Testis (tissue), 3 donors: ENCODE data around the gene PCED1A. TPM values are rescaled to one million over a fixed set of nuclear protein-coding genes. Genes with fewer than 3 reads are reported as not detected.

Experiments used
- DNase-seq: peaks from one replicate; pipeline ENCODE4 v3.0.0-alpha.2; 2019
- H3K27ac ChIP-seq, 2 donors: fragments of 200-600 bp; sonication (generic); one replicate each; pipeline ENCODE4 v1.5.1; 2019
- H3K27me3 ChIP-seq: fragments of 200-600 bp; sonication (generic); one replicate; pipeline ENCODE4 v1.5.1; 2019
- H3K36me3 ChIP-seq: fragments of 200-600 bp; sonication (generic); one replicate; pipeline ENCODE4 v1.5.1; 2017; ENCODE audit warnings: low read depth; ENCODE audit errors: missing control alignments
- H3K4me1 ChIP-seq: fragments of 200-600 bp; sonication (generic); one replicate; pipeline ENCODE4 v1.5.1; 2019
- H3K4me3 ChIP-seq, 2 donors: fragments of 200-600 bp; sonication (generic); one replicate each; pipeline ENCODE4 v1.5.1; 2017 to 2019
- H3K9me3 ChIP-seq: fragments of 200-600 bp; sonication (generic); one replicate; pipeline ENCODE4 v1.5.1; 2017
- CTCF ChIP-seq, 3 experiments: fragments of 450-650 bp in 2 of 3; fragments of 200-600 bp in 1 of 3; sonication (generic) in 1 of 3; IDR thresholded peaks; one replicate each; pipeline ENCODE4 v1.5.1; 2016 to 2019; ENCODE audit warnings: antibody characterized with exemption in 3 of 3, mild to moderate bottlenecking in 2 of 3, moderate library complexity in 1 of 3
- POLR2A ChIP-seq: fragments of 450-650 bp; IDR thresholded peaks from one replicate; pipeline ENCODE4 v1.6.1; 2017; ENCODE audit warnings: antibody characterized with exemption, mild to moderate bottlenecking, moderate library complexity
- WGBS, 2 donors: methylation state at CpG; one replicate each; pipeline ENCODE4 v1.1.5; 2018; 5-methylcytosine and 5-hydroxymethylcytosine counted together
- intact Hi-C: fragments of 100-400 bp; cut with DNase I; formaldehyde crosslinking; loops from one replicate; pipeline ENCODE4 v1.15.1; 2023; ENCODE audit warnings: low total_unique reads
- polyA plus RNA-seq: library from polyadenylated mRNA; stranded (reverse); fragments of 350-450 nt; fragmentation: Illumina TruSeq; extraction: RNeasy Lipid Tissue Mini Kit (QIAGEN cat#74804); gene quantifications from one replicate; pipeline ENCODE4 v1.2.3, GENCODE V29; 2014; ENCODE audit warnings: low read depth, low replicate concordance; ENCODE audit not compliant: insufficient read depth
- total RNA-seq, 2 donors: library from RNA; depleted of rRNA; stranded (reverse); fragments of >200 nt; gene quantifications; one replicate each; pipeline ENCODE4 v1.2.3, GENCODE V29; 2016

PCED1A gene
- total and polyA plus RNA-seq, 3 donors from 2014 or later, result 20.8 to 51.1 (median 46.0) TPM

- Histone ChIP-seq H3K4me1 (peaks cover 14% of the 10 kb centered on the region), H3K36me3 (no peaks in the 10 kb centered on the region), H3K27me3 (no peaks in the 10 kb centered on the region), H3K27ac (no peak overlapping the region), H3K9me3 (no peaks in the 10 kb centered on the region), H3K4me3 (no peak overlapping the region)
- TF ChIP-seq POLR2A, result no peak
- no peak for TF ChIP-seq CTCF (IDR thresholded peaks at IDR 0.05)
- WGBS, 2 donors, result 81 to 86% methylated on average over 14 to 15 of the region's 15 CpGs
- intact Hi-C loops, result no loop called here
- no peak for DNase-seq
Measured at GRCh38 chr20:2838847-2839671, 1.4 kb downstream of the PCED1A start.

DNA sequence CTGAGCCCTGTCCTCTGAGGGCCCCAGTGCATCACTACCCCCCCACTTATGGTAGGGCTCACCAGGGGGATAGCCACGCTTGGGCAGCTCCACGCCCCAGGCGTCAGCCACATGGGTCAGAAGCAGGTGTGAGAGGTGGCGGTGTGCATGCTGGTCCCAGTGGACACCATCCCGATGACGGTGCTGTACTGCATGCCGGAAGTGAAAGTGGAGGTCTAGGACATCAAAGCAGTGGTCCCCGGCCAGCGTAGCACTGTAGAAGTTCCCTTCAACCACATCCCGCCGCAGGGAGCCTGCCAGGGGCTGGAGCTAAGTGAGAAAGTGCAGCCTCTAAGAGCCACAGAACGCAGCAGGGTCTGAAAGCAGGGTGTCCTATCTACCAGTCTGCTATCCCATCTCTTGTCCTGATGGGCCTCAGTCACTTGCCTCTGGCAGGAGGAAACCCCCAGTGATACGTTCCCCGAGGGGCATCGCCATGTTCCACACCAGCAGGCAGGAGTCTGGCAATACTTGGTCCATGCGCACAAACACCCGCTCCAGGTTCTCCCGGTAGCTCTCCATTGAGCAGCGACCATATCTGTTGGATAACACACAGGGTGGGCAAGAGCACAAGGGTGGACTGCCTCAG is 2.2 kb downstream of the PCED1A start:
- WGBS, 2 donors, result 94 to 97% methylated on average over 18 to 19 of the region's 19 CpGs
- Histone ChIP-seq H3K36me3 (no peaks in the 10 kb centered on the region), H3K27ac (no peak overlapping the region), H3K4me1 (peaks cover 14% of the 10 kb centered on the region), H3K27me3 (no peaks in the 10 kb centered on the region), H3K9me3 (no peaks in the 10 kb centered on the region), H3K4me3 (no peak overlapping the region)
- no peak for DNase-seq
- intact Hi-C loops, result no loop called here
- TF ChIP-seq POLR2A (no peak), CTCF (IDR thresholded peaks at IDR 0.05) (no peak)

- WGBS, 2 donors, result 89 to 94% methylated on average over 6 of the region's 6 CpGs
- no peak overlapping the region for H3K4me3 ChIP-seq
- DNase-seq, result no peak
Measured at GRCh38 chr20:2837221-2837960, 3.1 kb downstream of the PCED1A start.

DNA sequence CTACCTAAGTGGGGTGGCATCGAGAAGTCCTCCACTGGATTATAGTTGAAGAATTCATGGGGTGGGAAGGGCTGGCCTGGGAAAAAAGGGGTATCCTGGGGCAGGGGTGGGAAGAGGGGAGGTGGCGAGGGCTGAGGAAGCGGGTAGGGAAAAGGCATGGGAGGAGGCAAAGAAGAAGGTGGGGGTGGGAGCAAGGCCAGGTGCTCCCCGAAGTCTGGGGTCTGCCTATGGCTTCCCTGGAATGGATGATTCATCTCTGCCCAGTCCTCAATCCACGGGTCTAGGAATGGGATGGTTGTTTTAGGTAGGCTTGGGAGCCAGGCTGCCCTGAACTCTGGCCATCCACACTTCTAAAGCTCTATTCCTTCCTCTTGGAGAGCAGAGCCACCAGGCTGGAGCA is 4.4 kb downstream of the PCED1A start:
- 96% methylated on average over 5 of the region's 5 CpGs for WGBS, 2 donors
- Histone ChIP-seq H3K9me3 (no peaks in the 10 kb centered on the region), H3K4me3 (no peak overlapping the region), H3K27me3 (no peaks in the 10 kb centered on the region), H3K36me3 (no peaks in the 10 kb centered on the region), H3K27ac (no peak overlapping the region), H3K4me1 (peaks cover 6% of the 10 kb centered on the region)
- intact Hi-C loops, result no loop called here
- TF ChIP-seq CTCF (IDR thresholded peaks at IDR 0.05) (no peak), POLR2A (no peak)
- DNase-seq, result no peak

More at GRCh38 chr20:2837221-2837960, 3.1 kb downstream of the PCED1A start:
- Histone ChIP-seq H3K27ac (no peak overlapping the region), H3K9me3 (no peaks in the 10 kb centered on the region), H3K4me1 (peaks cover 14% of the 10 kb centered on the region), H3K27me3 (no peaks in the 10 kb centered on the region), H3K36me3 (no peaks in the 10 kb centered on the region)
- TF ChIP-seq CTCF (IDR thresholded peaks at IDR 0.05) (no peak), POLR2A (no peak)
- intact Hi-C loops, result no loop called here
